ENCODE measurements around the gene FGF21. TPM values are rescaled to one million over a fixed set of nuclear protein-coding genes. Genes with fewer than 3 reads are reported as not detected.
"Not testable (repeated sequence)": the region's sequence is repeated elsewhere in the genome, so short reads cannot be mapped to it uniquely, and the experiment has no call there.

FGF21 gene
- total RNA-seq, 4 donors from 2014 or later, result not detected

- no peak for ATAC-seq
- TF ChIP-seq CTCF (IDR thresholded peaks at IDR 0.05) (no peak), POLR2AphosphoS5 (IDR thresholded peaks at IDR 0.05) (no peak), POLR2A (IDR thresholded peaks at IDR 0.05) (no peak), EP300 (IDR thresholded peaks at IDR 0.05) (no peak)
- Histone ChIP-seq H3K4me3 (no peak overlapping the region), H3K4me1 (no peaks in the 10 kb centered on the region), H3K27me3 (peaks cover 21% of the 10 kb centered on the region), H3K9me3 (no peaks in the 10 kb centered on the region), H3K36me3 (no peaks in the 10 kb centered on the region), H3K27ac (peak overlapping the region in 3 of 4 donors; percentile 12 to 44 (median 40))
- WGBS, 2 donors (ENCODE audit: low coverage in 1 of 2), result 27% methylated on average over 10 of the region's 16 CpGs; no CpG with 5 or more reads in 1 of the 2 donors
These were observed 5.3 kb downstream of the FGF21 start for GRCh38 chr19:48760504-48761205.

- ATAC-seq, H3K27ac ChIP-seq, H3K4me3 ChIP-seq, H3K4me1 ChIP-seq, H3K9me3 ChIP-seq, H3K36me3 ChIP-seq: not testable (repeated sequence)
- 13 to 29% methylated on average over 1 to 5 of the region's 5 CpGs for WGBS, 2 donors (ENCODE audit: low coverage in 1 of 2)
- H3K27me3 ChIP-seq, result peaks cover 25% of the 10 kb centered on the region
These were observed 10.5 kb downstream of the FGF21 start for GRCh38 chr19:48765816-48766215.

GRCh38 chr19:48768171-48768753 lies 12.9 kb downstream of the FGF21 start:
- WGBS, 2 donors (ENCODE audit: low coverage in 1 of 2), result 22 to 32% methylated on average over 6 of the region's 6 CpGs
- not testable (repeated sequence) for H3K36me3 ChIP-seq, H3K4me3 ChIP-seq, H3K9me3 ChIP-seq, H3K27ac ChIP-seq, H3K4me1 ChIP-seq, ATAC-seq
- peaks cover 25% of the 10 kb centered on the region for H3K27me3 ChIP-seq

GRCh38 chr19:48768994-48769713 lies 13.8 kb downstream of the FGF21 start:
- TF ChIP-seq EP300 (IDR thresholded peaks at IDR 0.05) (no peak), POLR2A (IDR thresholded peaks at IDR 0.05) (no peak), POLR2AphosphoS5 (IDR thresholded peaks at IDR 0.05) (no peak), CTCF (IDR thresholded peaks at IDR 0.05) (no peak)
- Histone ChIP-seq H3K27me3 (peaks cover 25% of the 10 kb centered on the region), H3K9me3 (no peaks in the 10 kb centered on the region), H3K36me3 (no peaks in the 10 kb centered on the region), H3K4me1 (no peaks in the 10 kb centered on the region), H3K27ac (no peak overlapping the region), H3K4me3 (no peak overlapping the region)
- ATAC-seq, result no peak
- 71 to 76% methylated on average over 9 to 11 of the region's 11 CpGs for WGBS, 2 donors (ENCODE audit: low coverage in 1 of 2)

GRCh38 chr19:48770266-48770665 lies 14.9 kb downstream of the FGF21 start:
- Histone ChIP-seq H3K36me3 (no peaks in the 10 kb centered on the region), H3K4me1 (no peaks in the 10 kb centered on the region), H3K9me3 (no peaks in the 10 kb centered on the region), H3K27me3 (peaks cover 21% of the 10 kb centered on the region), H3K4me3 (no peak overlapping the region), H3K27ac (no peak overlapping the region)
- 67 to 74% methylated on average over 3 to 6 of the region's 7 CpGs for WGBS, 2 donors (ENCODE audit: low coverage in 1 of 2)
- ATAC-seq, result no peak
- no peak for TF ChIP-seq POLR2AphosphoS5 (IDR thresholded peaks at IDR 0.05)
- TF ChIP-seq EP300 (IDR thresholded peaks at IDR 0.05), result no peak
- no peak for TF ChIP-seq POLR2A (IDR thresholded peaks at IDR 0.05)
- TF ChIP-seq CTCF (IDR thresholded peaks at IDR 0.05), result no peak

Data from gastroesophageal sphincter (tissue), 4 donors.